SK-N-SH (cell line): ENCODE measurements around the gene NPAS1. TPM values are rescaled to one million over a fixed set of nuclear protein-coding genes. Genes with fewer than 3 reads are reported as not detected.
A peak's percentile ranks its signal among the peaks of the same experiment; 100 is the strongest.

ENCODE experiments used
- CTCF ChIA-PET: fragments of 300-600, 350-600 bp; formaldehyde crosslinking; extraction: SDS; loops from one replicate; lab custom pipeline; 2021; lab: Yijun Ruan, JAX
- POLR2A ChIA-PET: fragments of 350-600 bp; sonication (Branson Sonifier 250); formaldehyde crosslinking; extraction: SDS; loops from one replicate; lab custom pipeline; 2020; ENCODE audit warnings: antibody characterized with exemption, inconsistent platforms; lab: Yijun Ruan, JAX
- DNase-seq: peaks from one replicate; pipeline ENCODE4 v3.0.0; 2012
- H2AFZ ChIP-seq: fragments of 200-600 bp; sonication (generic); 2 replicates; pipeline ENCODE4 v1.8.1; 2016; ENCODE audit warnings: antibody characterized with exemption, mild to moderate bottlenecking, low read depth
- H3F3A ChIP-seq: fragments of 200-600 bp; sonication (generic); replicated peaks from 2 replicates; pipeline ENCODE3; 2016; ENCODE audit warnings: antibody characterized with exemption, mild to moderate bottlenecking; ENCODE audit not compliant: insufficient read depth
- H3K27ac ChIP-seq, 2 experiments: fragments of 200-500 bp in 1 of 2; fragments of 200-600 bp in 1 of 2; sonication (Bioruptor generic) in 1 of 2; sonication (generic), shearing (Covaris generic) in 1 of 2; 2 replicates each; pipeline versions ENCODE4 v1.5.1 to v1.6.1; 2014 to 2016; ENCODE audit warnings: low read depth in 2 of 2, inconsistent platforms in 1 of 2, low read length in 1 of 2, mild to moderate bottlenecking in 1 of 2, mixed read lengths in 1 of 2
- H3K27me3 ChIP-seq: fragments of 200-600 bp; sonication (generic), shearing (Covaris generic); 2 replicates; pipeline ENCODE4 v1.6.1; 2016; ENCODE audit warnings: mixed run types; ENCODE audit not compliant: insufficient read depth
- H3K36me3 ChIP-seq, 2 experiments: fragments of 200-500 bp in 1 of 2; fragments of 200-600 bp in 1 of 2; sonication (Bioruptor generic) in 1 of 2; sonication (generic) in 1 of 2; replicated peaks in 1 of 2; 2 replicates each; pipeline versions ENCODE3 to v1.5.1; 2014 to 2016; ENCODE audit warnings: low read length in 1 of 2, mild to moderate bottlenecking in 1 of 2; ENCODE audit not compliant: insufficient read depth in 2 of 2, control insufficient read depth in 1 of 2
- H3K4me1 ChIP-seq, 2 experiments: fragments of 200-500 bp in 1 of 2; fragments of 200-600 bp in 1 of 2; sonication (Bioruptor generic) in 1 of 2; sonication (generic), shearing (Covaris generic) in 1 of 2; 2 replicates each; pipeline versions ENCODE4 v1.5.1 to v1.6.1; 2014 to 2016; ENCODE audit warnings: low read depth in 1 of 2, low read length in 1 of 2, mixed run types in 1 of 2; ENCODE audit not compliant: insufficient read depth in 2 of 2, control insufficient read depth in 1 of 2
- H3K4me2 ChIP-seq: fragments of 200-600 bp; sonication (generic), shearing (Covaris generic); 2 replicates; pipeline ENCODE4 v1.6.1; 2017; ENCODE audit warnings: mixed run types
- H3K4me3 ChIP-seq, 2 experiments: fragments of 200-500 bp in 1 of 2; fragments of 200-600 bp in 1 of 2; sonication (Bioruptor generic) in 1 of 2; sonication (generic), shearing (Covaris generic) in 1 of 2; 2 replicates each; pipeline versions ENCODE4 v1.5.1 to v1.8.1; 2014 to 2016; ENCODE audit warnings: low read depth in 2 of 2, inconsistent platforms in 1 of 2, low read length in 1 of 2, mild to moderate bottlenecking in 1 of 2, mixed read lengths in 1 of 2, moderate library complexity in 1 of 2
- H3K79me2 ChIP-seq: fragments of 200-600 bp; sonication (generic); 2 replicates; pipeline ENCODE4 v1.8.1; 2017; ENCODE audit warnings: mild to moderate bottlenecking; ENCODE audit not compliant: insufficient read depth
- H3K9ac ChIP-seq: fragments of 200-600 bp; sonication (generic); 2 replicates; pipeline ENCODE4 v1.6.1; 2017; ENCODE audit warnings: mixed run types
- H3K9me2 ChIP-seq: fragments of 200-600 bp; sonication (generic); 2 replicates; pipeline ENCODE4 v1.6.1; 2017; ENCODE audit warnings: mixed run types
- H3K9me3 ChIP-seq: fragments of 200-600 bp; sonication (generic); 2 replicates; pipeline ENCODE4 v1.6.1; 2017; ENCODE audit warnings: mixed run types, mild to moderate bottlenecking, moderate library complexity
- H4K20me1 ChIP-seq: fragments of 200-600 bp; sonication (generic); 2 replicates; pipeline ENCODE4 v1.6.1; 2017; ENCODE audit warnings: mild to moderate bottlenecking, mixed run types; ENCODE audit not compliant: insufficient read depth
- CTCF ChIP-seq: fragments of 200-600 bp; sonication (generic); IDR thresholded peaks from 2 replicates; pipeline ENCODE4 v1.6.1; 2017; ENCODE audit warnings: antibody characterized with exemption, mild to moderate bottlenecking, moderate library complexity
- EP300 ChIP-seq, 2 experiments: IDR thresholded peaks; 2 replicates each; pipeline versions ENCODE4 v1.4.0 to v1.6.1; 2012; ENCODE audit warnings: borderline replicate concordance in 1 of 2, low read depth in 1 of 2, low read length in 1 of 2
- FOXJ3 ChIP-seq: sonication (generic); formaldehyde crosslinking; IDR thresholded peaks from 2 replicates; pipeline ENCODE4 v1.5.1; 2020; ENCODE audit warnings: mild to moderate bottlenecking, missing genetic modification reagents
- GATA2 ChIP-seq: sonication (generic); formaldehyde crosslinking; IDR thresholded peaks from 2 replicates; pipeline ENCODE4 v1.5.0; 2020; ENCODE audit warnings: mild to moderate bottlenecking, missing genetic modification reagents
- IRF3 ChIP-seq: fragments of 150-350 bp; IDR thresholded peaks from 2 replicates; pipeline ENCODE4 v1.6.1; 2016; ENCODE audit warnings: mild to moderate bottlenecking, low read depth, low read length
- NFIC ChIP-seq: IDR thresholded peaks from 2 replicates; pipeline ENCODE4 v1.4.0; 2012; ENCODE audit warnings: borderline replicate concordance
- RCOR1 ChIP-seq: fragments of 150-350 bp; IDR thresholded peaks from 2 replicates; pipeline ENCODE4 v1.6.1; 2017; ENCODE audit warnings: antibody characterized with exemption, low read length
- REST ChIP-seq: IDR thresholded peaks from 2 replicates; pipeline ENCODE4 v1.6.1; 2012; ENCODE audit warnings: mild to moderate bottlenecking, low read depth, low read length, moderate library complexity
- RXRA ChIP-seq: IDR thresholded peaks from 2 replicates; pipeline ENCODE4 v1.4.0; 2012; ENCODE audit warnings: low read depth, mild to moderate bottlenecking, borderline replicate concordance
- TCF12 ChIP-seq: IDR thresholded peaks from 2 replicates; pipeline ENCODE4 v1.4.0; 2012
- WGBS: methylation state at CpG from one replicate; pipeline ENCODE4 v1.1.6; 2017; ENCODE audit warnings: low lambda C conversion rate; 5-methylcytosine and 5-hydroxymethylcytosine counted together
- polyA plus RNA-seq, 3 experiments: library from polyadenylated mRNA; depleted of rRNA; stranded (reverse); fragments of >200 nt; gene quantifications; 2 replicates each; pipeline ENCODE4 v1.2.3, GENCODE V29; 2012

NPAS1 gene
- polyA plus RNA-seq, 1 of the 3 experiments (the other 2 are of a cell fraction) = 1.1 TPM

- no peak overlapping the region for H2AFZ ChIP-seq
- TF ChIP-seq RCOR1 (no peak), FOXJ3 (CRISPR knock-in tag) (no peak), RXRA (no peak), EP300 (IDR thresholded peaks at IDR 0.05; ENCODE audit: borderline replicate concordance in 1 of 2, low read depth in 1 of 2, low read length in 1 of 2) (no peak), CTCF (no peak), REST (no peak)
- H3K9me3 ChIP-seq = no peaks in the 10 kb centered on the region
- H3K4me3 ChIP-seq = no peak overlapping the region
- H3K4me1 ChIP-seq = peaks cover 3 to 13% of the 10 kb centered on the region in 2 experiments; a peak in 2 of 4 replicates
- H3K27me3 ChIP-seq = peaks cover 42% of the 10 kb centered on the region
- POLR2A ChIA-PET = no interaction called here
- peaks cover 11% of the 10 kb centered on the region for H3F3A ChIP-seq
- H3K9me2 ChIP-seq = no peaks in the 10 kb centered on the region
- no peak overlapping the region for H3K4me2 ChIP-seq
- CTCF ChIA-PET = interaction anchor here (1.5 to 10.5 kb wide), 3 partner anchors 8 to 218 kb away, joined by 5 to 98 read pairs (median 13); no protein-coding TSS in a partner anchor
- H4K20me1 ChIP-seq = peaks cover 5% of the 10 kb centered on the region; the same call in 1 of the 2 replicates
- H3K36me3 ChIP-seq = no peaks in the 10 kb centered on the region
- WGBS = 54% methylated on average over 2 of the region's 2 CpGs
- H3K27ac ChIP-seq = no peak overlapping the region
- no peak for DNase-seq
- no peak overlapping the region for H3K9ac ChIP-seq
- H3K79me2 ChIP-seq = no peaks in the 10 kb centered on the region
Observed at GRCh38 chr19:47026156-47026555, 6.5 kb downstream of the NPAS1 start.

- TF ChIP-seq GATA2 (CRISPR knock-in tag) = no peak
- no peak for TF ChIP-seq TCF12
- TF ChIP-seq NFIC = no peak
- TF ChIP-seq IRF3 = no peak
- no peak for TF ChIP-seq CTCF
- peak; percentile 19 for DNase-seq
- Histone ChIP-seq H3K4me1 (peaks cover 3 to 8% of the 10 kb centered on the region in 2 experiments; a peak in 2 of 4 replicates), H3K4me2 (no peak overlapping the region), H3K79me2 (no peaks in the 10 kb centered on the region), H3K36me3 (no peaks in the 10 kb centered on the region), H3F3A (peaks cover 11% of the 10 kb centered on the region), H3K9ac (no peak overlapping the region), H3K27ac (no peak overlapping the region), H3K4me3 (no peak overlapping the region), H2AFZ (no peak overlapping the region), H3K9me2 (no peaks in the 10 kb centered on the region), H3K9me3 (no peaks in the 10 kb centered on the region), H3K27me3 (peaks cover 35% of the 10 kb centered on the region), H4K20me1 (peaks cover 4% of the 10 kb centered on the region; the same call in 1 of the 2 replicates)
- ChIA-PET CTCF (interaction anchor here (1.8 to 10.5 kb wide), 2 partner anchors 7 to 14 kb away, joined by 13 to 98 read pairs; no protein-coding TSS in a partner anchor), POLR2A (no interaction called here)
- 55% methylated on average over 4 of the region's 8 CpGs for WGBS
Observed at GRCh38 chr19:47026889-47027288, 7.3 kb downstream of the NPAS1 start.
